HG03097 (cell line): Measurements from ENCODE around the gene BSPH1.
"Not testable (repeated sequence)": the region's sequence is repeated elsewhere in the genome, so short reads cannot be mapped to it uniquely, and the experiment has no call there.

Source experiments
- ATAC-seq: cut with Tn5 transposase; IDR thresholded peaks from one replicate; pipeline ENCODE4 v1.9.1; 2021; ENCODE audit not compliant: unreplicated experiment, low FRiP score

Gene BSPH1

DNA sequence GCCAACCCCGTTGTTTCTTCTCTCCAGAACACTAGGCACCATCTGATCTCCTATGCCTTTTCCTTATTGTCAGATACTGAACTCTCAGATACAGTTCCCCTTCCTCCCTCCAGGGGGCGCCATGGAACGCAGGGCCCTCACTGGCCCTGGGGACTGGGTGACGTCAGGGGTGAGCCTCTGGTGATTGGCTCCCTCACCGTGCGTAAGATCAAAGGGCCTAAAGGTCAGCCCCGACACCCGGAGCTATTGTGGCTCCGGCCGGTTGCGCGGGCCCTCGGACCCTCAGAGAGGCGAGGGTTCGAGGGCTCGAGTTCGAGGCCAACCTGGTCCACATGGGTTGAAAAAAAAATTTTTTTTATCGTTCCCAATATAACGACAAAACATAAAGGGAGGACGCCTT is 63.4 kb downstream of the BSPH1 start:
- ATAC-seq, result not testable (repeated sequence)

- ATAC-seq, result not testable (repeated sequence)
Observed at GRCh38 chr19:47920107-47920506, 71.9 kb downstream of the BSPH1 start.
